Neural progenitor cell (in vitro differentiated cells): ENCODE results near the gene SEC62. TPM values are rescaled to one million over a fixed set of nuclear protein-coding genes. Genes with fewer than 3 reads are reported as not detected.

Experiments used
- DNase-seq: peaks from one replicate; pipeline ENCODE4 v3.0.0-alpha.2; 2016; ENCODE audit warnings: low spot score
- H2AFZ ChIP-seq: fragments of 200-600 bp; sonication (generic); replicated peaks from 2 replicates; pipeline ENCODE4 v1.6.1; 2016; ENCODE audit warnings: antibody characterized with exemption
- H3F3A ChIP-seq: fragments of 200-600 bp; sonication (generic); 2 replicates; pipeline ENCODE4 v1.6.1; 2016; ENCODE audit warnings: antibody characterized with exemption, low read depth
- H3K27ac ChIP-seq: fragments of 200-600 bp; sonication (generic); 2 replicates; pipeline ENCODE4 v1.5.1; 2016; ENCODE audit warnings: mild to moderate bottlenecking
- H3K27me3 ChIP-seq: fragments of 200-600 bp; sonication (generic); 2 replicates; pipeline ENCODE4 v1.6.1; 2016; ENCODE audit warnings: mild to moderate bottlenecking, moderate library complexity
- H3K36me3 ChIP-seq: fragments of 200-600 bp; sonication (generic); 2 replicates; pipeline ENCODE4 v1.5.1; 2016
- H3K4me1 ChIP-seq: fragments of 200-600 bp; sonication (generic); 2 replicates; pipeline ENCODE4 v1.6.1; 2016; ENCODE audit warnings: mixed run types
- H3K4me2 ChIP-seq: fragments of 200-600 bp; sonication (generic); 2 replicates; pipeline ENCODE4 v1.6.1; 2016
- H3K4me3 ChIP-seq: fragments of 200-600 bp; sonication (generic); 2 replicates; pipeline ENCODE4 v1.5.1; 2016
- H3K79me2 ChIP-seq: fragments of 200-600 bp; sonication (generic); 2 replicates; pipeline ENCODE4 v1.6.1; 2016; ENCODE audit warnings: low read depth
- H3K9ac ChIP-seq: fragments of 200-600 bp; sonication (generic); 2 replicates; pipeline ENCODE4 v1.6.1; 2016
- H3K9me3 ChIP-seq: fragments of 200-600 bp; sonication (generic); 2 replicates; pipeline ENCODE4 v1.5.1; 2016; ENCODE audit warnings: low read depth
- H4K20me1 ChIP-seq: fragments of 200-600 bp; sonication (generic); 2 replicates; pipeline ENCODE4 v1.6.1; 2016; ENCODE audit warnings: low read depth
- H3K27ac Mint-ChIP-seq: 3 replicates; pipeline ENCODE4 v1.8.0; 2021; ENCODE audit warnings: mixed read lengths
- H3K27me3 Mint-ChIP-seq: 2 replicates; pipeline ENCODE4 v1.8.0; 2022; ENCODE audit warnings: low read depth, mild to moderate bottlenecking, inconsistent platforms, moderate library complexity, mixed read lengths; ENCODE audit not compliant: insufficient read depth
- H3K36me3 Mint-ChIP-seq: 3 replicates; pipeline ENCODE4 v1.8.0; 2021; ENCODE audit warnings: mixed read lengths
- H3K4me1 Mint-ChIP-seq: 3 replicates; pipeline ENCODE4 v1.8.0; 2021; ENCODE audit warnings: mixed read lengths
- H3K4me3 Mint-ChIP-seq: 3 replicates; pipeline ENCODE4 v1.8.0; 2021; ENCODE audit warnings: mild to moderate bottlenecking, moderate library complexity, mixed read lengths
- H3K9me3 Mint-ChIP-seq: 3 replicates; pipeline ENCODE4 v1.8.0; 2020; ENCODE audit warnings: mixed read lengths
- CTCF ChIP-seq: fragments of 200-600 bp; sonication (generic); IDR thresholded peaks from 2 replicates; pipeline ENCODE4 v1.5.1; 2017; ENCODE audit warnings: antibody characterized with exemption, mild to moderate bottlenecking
- EZH2 ChIP-seq: fragments of 200-600 bp; sonication (generic); IDR thresholded peaks from 2 replicates; pipeline ENCODE4 v1.6.1; 2017; ENCODE audit warnings: antibody characterized with exemption, mild to moderate bottlenecking, moderate library complexity
- EZH2phosphoT487 ChIP-seq: fragments of 200-600 bp; sonication (generic); IDR thresholded peaks from 2 replicates; pipeline ENCODE4 v1.6.1; 2017; ENCODE audit warnings: antibody characterized with exemption
- total RNA-seq: library from RNA; depleted of rRNA; stranded (reverse); fragments of >200 nt; gene quantifications from 2 replicates; pipeline ENCODE4 v1.2.3, GENCODE V29; 2015; ENCODE audit warnings: low replicate concordance

The SEC62 gene
- total RNA-seq, 1 donor from 2014 or later = 34.8 TPM

GRCh38 chr3:169945313-169945712 is 21.3 kb upstream of the SEC62 start:
- H3K27ac Mint-ChIP-seq = no peak overlapping the region
- Histone ChIP-seq H3K4me1 (no peaks in the 10 kb centered on the region), H3K9ac (no peak overlapping the region), H3K4me3 (no peak overlapping the region), H3K27me3 (no peaks in the 10 kb centered on the region), H3K9me3 (no peaks in the 10 kb centered on the region), H2AFZ (no peak overlapping the region), H3K27ac (no peak overlapping the region), H3F3A (no peaks in the 10 kb centered on the region), H3K79me2 (no peaks in the 10 kb centered on the region), H3K4me2 (no peak overlapping the region), H3K36me3 (no peaks in the 10 kb centered on the region), H4K20me1 (no peaks in the 10 kb centered on the region)
- no peak for TF ChIP-seq EZH2phosphoT487
- TF ChIP-seq EZH2 = no peak
- TF ChIP-seq CTCF = no peak
- H3K4me1 Mint-ChIP-seq = no peaks in the 10 kb centered on the region
- H3K36me3 Mint-ChIP-seq = no peaks in the 10 kb centered on the region
- no peak overlapping the region for H3K4me3 Mint-ChIP-seq
- DNase-seq = no peak
- H3K9me3 Mint-ChIP-seq = no peaks in the 10 kb centered on the region
- no peaks in the 10 kb centered on the region for H3K27me3 Mint-ChIP-seq

GRCh38 chr3:169946336-169946735 is 20.3 kb upstream of the SEC62 start:
- Histone ChIP-seq H3F3A (no peaks in the 10 kb centered on the region), H3K4me3 (no peak overlapping the region), H3K9me3 (no peaks in the 10 kb centered on the region), H2AFZ (no peak overlapping the region), H3K79me2 (no peaks in the 10 kb centered on the region), H3K9ac (no peak overlapping the region), H3K4me2 (no peak overlapping the region), H3K27ac (no peak overlapping the region), H3K4me1 (no peaks in the 10 kb centered on the region), H4K20me1 (no peaks in the 10 kb centered on the region), H3K36me3 (no peaks in the 10 kb centered on the region), H3K27me3 (no peaks in the 10 kb centered on the region)
- no peaks in the 10 kb centered on the region for H3K9me3 Mint-ChIP-seq
- no peak overlapping the region for H3K4me3 Mint-ChIP-seq
- no peaks in the 10 kb centered on the region for H3K27me3 Mint-ChIP-seq
- no peak for DNase-seq
- H3K36me3 Mint-ChIP-seq = no peaks in the 10 kb centered on the region
- no peak for TF ChIP-seq EZH2
- no peak for TF ChIP-seq CTCF
- no peak for TF ChIP-seq EZH2phosphoT487
- no peak overlapping the region for H3K27ac Mint-ChIP-seq
- no peaks in the 10 kb centered on the region for H3K4me1 Mint-ChIP-seq

GRCh38 chr3:169948559-169949448 is 17.8 kb upstream of the SEC62 start:
- Histone ChIP-seq H3F3A (no peaks in the 10 kb centered on the region), H3K4me1 (no peaks in the 10 kb centered on the region), H3K4me3 (no peak overlapping the region), H3K4me2 (no peak overlapping the region), H3K9ac (no peak overlapping the region), H3K79me2 (no peaks in the 10 kb centered on the region), H3K27me3 (no peaks in the 10 kb centered on the region), H2AFZ (no peak overlapping the region), H3K36me3 (no peaks in the 10 kb centered on the region), H3K27ac (no peak overlapping the region), H3K9me3 (no peaks in the 10 kb centered on the region), H4K20me1 (no peaks in the 10 kb centered on the region)
- Mint-ChIP-seq H3K27ac (no peak overlapping the region), H3K27me3 (no peaks in the 10 kb centered on the region), H3K4me3 (no peak overlapping the region), H3K9me3 (no peaks in the 10 kb centered on the region), H3K4me1 (no peaks in the 10 kb centered on the region), H3K36me3 (no peaks in the 10 kb centered on the region)
- DNase-seq = no peak
- TF ChIP-seq EZH2 = no peak
- TF ChIP-seq EZH2phosphoT487 = no peak
- TF ChIP-seq CTCF = no peak
